ENCODE results near the gene OS9. TPM values are rescaled to one million over a fixed set of nuclear protein-coding genes. Genes with fewer than 3 reads are reported as not detected.

Gene OS9
- total and polyA plus RNA-seq, 2 donors (not counting 3 experiments of a cell fraction or from before 2014, with no cell fraction given), result 212 to 561 TPM

DNA sequence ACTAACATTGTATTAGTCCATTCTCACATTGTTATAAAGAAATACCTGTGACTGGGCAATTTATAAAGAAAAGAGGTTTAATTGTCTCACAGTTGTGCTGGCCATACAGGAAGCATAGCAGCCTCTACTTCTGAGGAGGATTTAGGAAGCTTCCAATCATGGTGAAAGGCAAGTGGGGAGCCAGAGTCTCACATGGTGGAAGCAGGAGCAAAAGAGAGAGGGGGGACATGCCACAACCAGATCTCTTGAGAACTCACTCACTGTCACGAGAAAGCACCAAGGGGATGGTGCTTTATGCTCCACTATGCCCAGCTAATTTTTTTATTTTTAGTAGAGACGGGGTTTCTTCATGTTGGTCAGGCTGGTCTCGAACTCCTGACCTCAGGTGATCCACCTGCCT, 13.3 kb downstream of the OS9 start:
- POLR2A ChIA-PET, result no interaction called here
- Histone ChIP-seq H3K4me2 (ENCODE audit: insufficient read depth, low read length) (no peak overlapping the region), H3K27ac (ENCODE audit: insufficient read depth, low read depth, low read length) (no peak overlapping the region), H2AFZ (ENCODE audit: low read depth, low read length) (no peak overlapping the region), H3K9me1 (replicated peaks; ENCODE audit: control insufficient read depth, extremely low read depth, insufficient read depth, low read length) (no peaks in the 10 kb centered on the region), H3K4me3 (replicated peaks in 1 of 3; ENCODE audit: insufficient read depth in 1 of 3, low read depth in 1 of 3, low read length in 3 of 3) (no peak overlapping the region), H3K79me2 (ENCODE audit: control insufficient read depth, insufficient read depth, low read length) (no peaks in the 10 kb centered on the region), H3K4me1 (ENCODE audit: control insufficient read depth, extremely low read depth, insufficient read depth, low read length) (no peaks in the 10 kb centered on the region), H3K9ac (replicated peaks; ENCODE audit: extremely low read depth, insufficient read depth, low read length) (no peak overlapping the region), H3K36me3 (ENCODE audit: control insufficient read depth in 2 of 2, extremely low read depth in 1 of 2, insufficient read depth in 2 of 2, low read length in 2 of 2) (peaks cover 0 to 2% of the 10 kb centered on the region in 2 experiments), H3K9me3 (replicated peaks; ENCODE audit: control insufficient read depth, insufficient read depth, low read length) (no peaks in the 10 kb centered on the region), H4K20me1 (replicated peaks; ENCODE audit: control insufficient read depth, extremely low read depth, insufficient read depth, low read length) (no peaks in the 10 kb centered on the region), H3K27me3 (ENCODE audit: control insufficient read depth in 2 of 2, insufficient read depth in 2 of 2, low read length in 2 of 2) (no peaks in the 10 kb centered on the region)
- DNase-seq (ENCODE audit: low read depth, low spot score) (no peak), FAIRE-seq (no peak)
- CTCF ChIA-PET, result interaction anchor here (0.7 kb wide), 1 partner anchor 19 kb away, joined by 3 read pairs; no protein-coding TSS in a partner anchor
- no TSS peak for BruUV-seq (replicated peaks)
- TF ChIP-seq POLR2AphosphoS5 (IDR thresholded peaks at IDR 0.05; ENCODE audit: insufficient read depth, low read depth, low read length) (no peak), FOS (IDR thresholded peaks at IDR 0.05; ENCODE audit: borderline replicate concordance, insufficient read depth, low read length) (no peak), POLR2A (IDR thresholded peaks at IDR 0.05; ENCODE audit: low read depth, low read length) (no peak), EZH2 (IDR thresholded peaks at IDR 0.05; ENCODE audit: borderline replicate concordance, low read depth, low read length, severe bottlenecking) (no peak), CTCF (IDR thresholded peaks at IDR 0.05; ENCODE audit: extremely low read depth in 1 of 2, insufficient read depth in 1 of 2, low read depth in 1 of 2, low read length in 2 of 2) (no peak), MAX (IDR thresholded peaks at IDR 0.05; ENCODE audit: insufficient read depth, insufficient read length) (no peak), GATA2 (IDR thresholded peaks at IDR 0.05; ENCODE audit: insufficient read depth, insufficient read length, low read depth, low read length) (no peak), JUN (IDR thresholded peaks at IDR 0.05; ENCODE audit: borderline replicate concordance, insufficient read depth, insufficient read length, low read depth) (no peak), MYC (IDR thresholded peaks at IDR 0.05; ENCODE audit: low read depth, low read length) (no peak)
- intact Hi-C loops (cut with micrococcal nuclease), result no loop called here
- dilution Hi-C loops (cut with MboI; ENCODE audit: extremely low pct_ligation_motif_present, low sequenced_read_pairs), result no loop called here
